ENCODE data around the gene YIPF6. TPM values are rescaled to one million over a fixed set of nuclear protein-coding genes. Genes with fewer than 3 reads are reported as not detected.

The YIPF6 gene
- total RNA-seq, 1 experiment from 2014 or later, result 43.3 TPM

DNA sequence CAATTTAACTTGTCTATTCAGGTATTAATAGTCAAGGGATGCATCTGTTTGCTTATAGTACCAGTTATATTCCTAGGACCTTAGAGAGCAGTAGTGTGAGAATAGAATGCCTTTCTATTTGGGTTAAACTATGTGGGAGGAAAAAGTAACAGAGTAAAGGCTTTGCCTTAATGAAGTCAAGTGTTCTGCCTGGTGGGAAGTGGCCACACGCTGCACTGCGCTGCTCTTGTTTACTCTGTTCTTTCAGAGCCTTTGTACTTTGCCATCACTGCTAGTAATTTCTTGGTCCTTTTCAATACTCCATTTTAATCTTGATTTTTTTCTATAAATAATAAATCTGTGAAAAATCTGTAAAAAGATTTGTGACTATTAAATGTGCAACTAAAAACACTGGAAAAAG, 38.0 kb downstream of the YIPF6 start:
- TF ChIP-seq YY1 (IDR thresholded peaks at IDR 0.05; ENCODE audit: extremely low read depth, insufficient replicate concordance, low read depth, low read length) (no peak), ELF1 (IDR thresholded peaks at IDR 0.05; ENCODE audit: borderline replicate concordance, low read depth) (no peak), JUND (IDR thresholded peaks at IDR 0.05) (no peak), FOSL1 (IDR thresholded peaks at IDR 0.05; ENCODE audit: low read depth) (no peak), SP1 (IDR thresholded peaks at IDR 0.05; ENCODE audit: low read depth) (no peak), SRF (IDR thresholded peaks at IDR 0.05; ENCODE audit: low read depth) (no peak), ZNF274 (IDR thresholded peaks at IDR 0.05; ENCODE audit: low read depth, low read length) (no peak), POLR2A (IDR thresholded peaks at IDR 0.05; ENCODE audit: borderline replicate concordance, extremely low read depth, insufficient read depth, insufficient read length) (no peak), MAX (IDR thresholded peaks at IDR 0.05) (no peak), POLR2AphosphoS5 (IDR thresholded peaks at IDR 0.05; ENCODE audit: low read depth, low read length) (no peak), ZFX (IDR thresholded peaks at IDR 0.05) (no peak), TCF7L2 (IDR thresholded peaks at IDR 0.05; ENCODE audit: borderline replicate concordance, extremely low read depth, insufficient read depth, insufficient read length) (no peak), EZH2 (IDR thresholded peaks at IDR 0.05) (no peak), EGR1 (IDR thresholded peaks at IDR 0.05; ENCODE audit: low read depth) (no peak), CEBPB (IDR thresholded peaks at IDR 0.05; ENCODE audit: low read depth) (no peak), SIN3A (IDR thresholded peaks at IDR 0.05; ENCODE audit: low read depth) (no peak)
- TF ChIP-seq, protein P1, sequence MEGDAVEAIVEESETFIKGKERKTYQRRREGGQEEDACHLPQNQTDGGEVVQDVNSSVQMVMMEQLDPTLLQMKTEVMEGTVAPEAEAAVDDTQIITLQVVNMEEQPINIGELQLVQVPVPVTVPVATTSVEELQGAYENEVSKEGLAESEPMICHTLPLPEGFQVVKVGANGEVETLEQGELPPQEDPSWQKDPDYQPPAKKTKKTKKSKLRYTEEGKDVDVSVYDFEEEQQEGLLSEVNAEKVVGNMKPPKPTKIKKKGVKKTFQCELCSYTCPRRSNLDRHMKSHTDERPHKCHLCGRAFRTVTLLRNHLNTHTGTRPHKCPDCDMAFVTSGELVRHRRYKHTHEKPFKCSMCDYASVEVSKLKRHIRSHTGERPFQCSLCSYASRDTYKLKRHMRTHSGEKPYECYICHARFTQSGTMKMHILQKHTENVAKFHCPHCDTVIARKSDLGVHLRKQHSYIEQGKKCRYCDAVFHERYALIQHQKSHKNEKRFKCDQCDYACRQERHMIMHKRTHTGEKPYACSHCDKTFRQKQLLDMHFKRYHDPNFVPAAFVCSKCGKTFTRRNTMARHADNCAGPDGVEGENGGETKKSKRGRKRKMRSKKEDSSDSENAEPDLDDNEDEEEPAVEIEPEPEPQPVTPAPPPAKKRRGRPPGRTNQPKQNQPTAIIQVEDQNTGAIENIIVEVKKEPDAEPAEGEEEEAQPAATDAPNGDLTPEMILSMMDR (IDR thresholded peaks at IDR 0.05 in 2 of 3, conservative IDR thresholded peaks at IDR 0.05 in 1 of 3; ENCODE audit: borderline replicate concordance in 1 of 3, insufficient read depth in 1 of 3, low read depth in 2 of 3, low read length in 2 of 3), result no peak
- TF ChIP-seq, protein P2, sequence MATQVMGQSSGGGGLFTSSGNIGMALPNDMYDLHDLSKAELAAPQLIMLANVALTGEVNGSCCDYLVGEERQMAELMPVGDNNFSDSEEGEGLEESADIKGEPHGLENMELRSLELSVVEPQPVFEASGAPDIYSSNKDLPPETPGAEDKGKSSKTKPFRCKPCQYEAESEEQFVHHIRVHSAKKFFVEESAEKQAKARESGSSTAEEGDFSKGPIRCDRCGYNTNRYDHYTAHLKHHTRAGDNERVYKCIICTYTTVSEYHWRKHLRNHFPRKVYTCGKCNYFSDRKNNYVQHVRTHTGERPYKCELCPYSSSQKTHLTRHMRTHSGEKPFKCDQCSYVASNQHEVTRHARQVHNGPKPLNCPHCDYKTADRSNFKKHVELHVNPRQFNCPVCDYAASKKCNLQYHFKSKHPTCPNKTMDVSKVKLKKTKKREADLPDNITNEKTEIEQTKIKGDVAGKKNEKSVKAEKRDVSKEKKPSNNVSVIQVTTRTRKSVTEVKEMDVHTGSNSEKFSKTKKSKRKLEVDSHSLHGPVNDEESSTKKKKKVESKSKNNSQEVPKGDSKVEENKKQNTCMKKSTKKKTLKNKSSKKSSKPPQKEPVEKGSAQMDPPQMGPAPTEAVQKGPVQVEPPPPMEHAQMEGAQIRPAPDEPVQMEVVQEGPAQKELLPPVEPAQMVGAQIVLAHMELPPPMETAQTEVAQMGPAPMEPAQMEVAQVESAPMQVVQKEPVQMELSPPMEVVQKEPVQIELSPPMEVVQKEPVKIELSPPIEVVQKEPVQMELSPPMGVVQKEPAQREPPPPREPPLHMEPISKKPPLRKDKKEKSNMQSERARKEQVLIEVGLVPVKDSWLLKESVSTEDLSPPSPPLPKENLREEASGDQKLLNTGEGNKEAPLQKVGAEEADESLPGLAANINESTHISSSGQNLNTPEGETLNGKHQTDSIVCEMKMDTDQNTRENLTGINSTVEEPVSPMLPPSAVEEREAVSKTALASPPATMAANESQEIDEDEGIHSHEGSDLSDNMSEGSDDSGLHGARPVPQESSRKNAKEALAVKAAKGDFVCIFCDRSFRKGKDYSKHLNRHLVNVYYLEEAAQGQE (IDR thresholded peaks at IDR 0.05; ENCODE audit: low read depth), result no peak
- TF ChIP-seq, protein P3, sequence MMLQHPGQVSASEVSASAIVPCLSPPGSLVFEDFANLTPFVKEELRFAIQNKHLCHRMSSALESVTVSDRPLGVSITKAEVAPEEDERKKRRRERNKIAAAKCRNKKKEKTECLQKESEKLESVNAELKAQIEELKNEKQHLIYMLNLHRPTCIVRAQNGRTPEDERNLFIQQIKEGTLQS (IDR thresholded peaks at IDR 0.05), result no peak
- TF ChIP-seq, protein P4, sequence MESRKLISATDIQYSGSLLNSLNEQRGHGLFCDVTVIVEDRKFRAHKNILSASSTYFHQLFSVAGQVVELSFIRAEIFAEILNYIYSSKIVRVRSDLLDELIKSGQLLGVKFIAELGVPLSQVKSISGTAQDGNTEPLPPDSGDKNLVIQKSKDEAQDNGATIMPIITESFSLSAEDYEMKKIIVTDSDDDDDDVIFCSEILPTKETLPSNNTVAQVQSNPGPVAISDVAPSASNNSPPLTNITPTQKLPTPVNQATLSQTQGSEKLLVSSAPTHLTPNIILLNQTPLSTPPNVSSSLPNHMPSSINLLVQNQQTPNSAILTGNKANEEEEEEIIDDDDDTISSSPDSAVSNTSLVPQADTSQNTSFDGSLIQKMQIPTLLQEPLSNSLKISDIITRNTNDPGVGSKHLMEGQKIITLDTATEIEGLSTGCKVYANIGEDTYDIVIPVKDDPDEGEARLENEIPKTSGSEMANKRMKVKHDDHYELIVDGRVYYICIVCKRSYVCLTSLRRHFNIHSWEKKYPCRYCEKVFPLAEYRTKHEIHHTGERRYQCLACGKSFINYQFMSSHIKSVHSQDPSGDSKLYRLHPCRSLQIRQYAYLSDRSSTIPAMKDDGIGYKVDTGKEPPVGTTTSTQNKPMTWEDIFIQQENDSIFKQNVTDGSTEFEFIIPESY (IDR thresholded peaks at IDR 0.05; ENCODE audit: extremely low read depth, insufficient replicate concordance, low read length), result no peak

More for the DNA sequence above, 38.0 kb downstream of the YIPF6 start:
- 0 out of 4 replicates have a peak, but pooled peaks cover 2% of the 10 kb centered on the region in 2 experiments for H3K36me3 ChIP-seq (ENCODE audit: control insufficient read depth in 1 of 2, insufficient read depth in 2 of 2, low read length in 2 of 2)
- no peak overlapping the region for H3K9ac ChIP-seq (ENCODE audit: low read length)
- H3K9me2 ChIP-seq (ENCODE audit: insufficient read depth), result no peaks in the 10 kb centered on the region
- no peak overlapping the region for H3K4me3 ChIP-seq (replicated peaks in 1 of 2; ENCODE audit: low read depth in 1 of 2, low read length in 2 of 2)
- H2AFZ ChIP-seq (ENCODE audit: low read depth, low read length, poor library complexity, severe bottlenecking), result no peak overlapping the region
- ATAC-seq, result no peak
- ChIA-PET RAD21 (ENCODE audit: low non-redundant PET in 1 of 2, low total read pairs in 2 of 2, uncharacterized antibody in 2 of 2, unreplicated experiment in 2 of 2) (no interaction called here), POLR2A (no interaction called here), CTCF (no interaction called here)
- intact Hi-C loops (cut with micrococcal nuclease), result no loop called here
- no peaks in the 10 kb centered on the region for H3K4me1 ChIP-seq (ENCODE audit: control insufficient read depth in 1 of 2, insufficient read depth in 2 of 2, low read length in 2 of 2)
- H3K4me2 ChIP-seq (ENCODE audit: low read length), result no peak overlapping the region
- no TSS peak for BruUV-seq (replicated peaks)
- DNase-seq (ENCODE audit: low read depth, low spot score), result no peak
- H4K20me1 ChIP-seq (ENCODE audit: insufficient read depth), result no peaks in the 10 kb centered on the region
- H3K79me2 ChIP-seq (ENCODE audit: insufficient read depth, low read length), result no peaks in the 10 kb centered on the region
- no peak overlapping the region for H3K27ac ChIP-seq (ENCODE audit: low read depth, low read length)
- no peaks in the 10 kb centered on the region for H3K9me3 ChIP-seq (ENCODE audit: control insufficient read depth in 1 of 2, insufficient read depth in 1 of 2, low read depth in 1 of 2, low read length in 2 of 2)
- no peaks in the 10 kb centered on the region for H3K27me3 ChIP-seq (ENCODE audit: insufficient read depth, low read length)
